ENCODE measurements around the gene PKD2.

DNA sequence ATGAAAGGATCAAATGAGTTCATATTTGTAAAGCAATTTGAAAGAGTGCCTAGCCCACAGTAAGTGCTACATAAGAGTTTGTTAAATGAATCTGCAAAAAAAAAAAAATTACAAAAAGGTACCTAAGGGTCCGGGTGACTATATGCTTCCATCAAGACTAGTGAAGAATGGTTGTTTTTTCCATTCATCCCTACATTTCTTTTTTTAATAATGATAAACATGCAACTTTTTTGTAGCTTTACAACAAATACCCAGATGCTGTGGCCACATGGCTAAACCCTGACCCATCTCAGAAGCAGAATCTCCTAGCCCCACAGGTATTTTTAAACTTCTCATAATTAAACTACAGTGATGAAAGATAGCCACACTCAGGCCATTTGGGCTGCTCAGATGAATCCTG lies 27.6 kb upstream of the PKD2 start:
- TF ChIP-seq, protein P1, sequence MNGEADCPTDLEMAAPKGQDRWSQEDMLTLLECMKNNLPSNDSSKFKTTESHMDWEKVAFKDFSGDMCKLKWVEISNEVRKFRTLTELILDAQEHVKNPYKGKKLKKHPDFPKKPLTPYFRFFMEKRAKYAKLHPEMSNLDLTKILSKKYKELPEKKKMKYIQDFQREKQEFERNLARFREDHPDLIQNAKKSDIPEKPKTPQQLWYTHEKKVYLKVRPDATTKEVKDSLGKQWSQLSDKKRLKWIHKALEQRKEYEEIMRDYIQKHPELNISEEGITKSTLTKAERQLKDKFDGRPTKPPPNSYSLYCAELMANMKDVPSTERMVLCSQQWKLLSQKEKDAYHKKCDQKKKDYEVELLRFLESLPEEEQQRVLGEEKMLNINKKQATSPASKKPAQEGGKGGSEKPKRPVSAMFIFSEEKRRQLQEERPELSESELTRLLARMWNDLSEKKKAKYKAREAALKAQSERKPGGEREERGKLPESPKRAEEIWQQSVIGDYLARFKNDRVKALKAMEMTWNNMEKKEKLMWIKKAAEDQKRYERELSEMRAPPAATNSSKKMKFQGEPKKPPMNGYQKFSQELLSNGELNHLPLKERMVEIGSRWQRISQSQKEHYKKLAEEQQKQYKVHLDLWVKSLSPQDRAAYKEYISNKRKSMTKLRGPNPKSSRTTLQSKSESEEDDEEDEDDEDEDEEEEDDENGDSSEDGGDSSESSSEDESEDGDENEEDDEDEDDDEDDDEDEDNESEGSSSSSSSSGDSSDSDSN (CRISPR knock-in tag; IDR thresholded peaks at IDR 0.05): no peak
- TF ChIP-seq FOSL1 (CRISPR knock-in tag; IDR thresholded peaks at IDR 0.05; ENCODE audit: borderline replicate concordance): no peak
- no peak for TF ChIP-seq SP1 (IDR thresholded peaks at IDR 0.05)
- no peak for TF ChIP-seq SP1 (CRISPR knock-in tag; IDR thresholded peaks at IDR 0.05)
- TF ChIP-seq, protein P2, sequence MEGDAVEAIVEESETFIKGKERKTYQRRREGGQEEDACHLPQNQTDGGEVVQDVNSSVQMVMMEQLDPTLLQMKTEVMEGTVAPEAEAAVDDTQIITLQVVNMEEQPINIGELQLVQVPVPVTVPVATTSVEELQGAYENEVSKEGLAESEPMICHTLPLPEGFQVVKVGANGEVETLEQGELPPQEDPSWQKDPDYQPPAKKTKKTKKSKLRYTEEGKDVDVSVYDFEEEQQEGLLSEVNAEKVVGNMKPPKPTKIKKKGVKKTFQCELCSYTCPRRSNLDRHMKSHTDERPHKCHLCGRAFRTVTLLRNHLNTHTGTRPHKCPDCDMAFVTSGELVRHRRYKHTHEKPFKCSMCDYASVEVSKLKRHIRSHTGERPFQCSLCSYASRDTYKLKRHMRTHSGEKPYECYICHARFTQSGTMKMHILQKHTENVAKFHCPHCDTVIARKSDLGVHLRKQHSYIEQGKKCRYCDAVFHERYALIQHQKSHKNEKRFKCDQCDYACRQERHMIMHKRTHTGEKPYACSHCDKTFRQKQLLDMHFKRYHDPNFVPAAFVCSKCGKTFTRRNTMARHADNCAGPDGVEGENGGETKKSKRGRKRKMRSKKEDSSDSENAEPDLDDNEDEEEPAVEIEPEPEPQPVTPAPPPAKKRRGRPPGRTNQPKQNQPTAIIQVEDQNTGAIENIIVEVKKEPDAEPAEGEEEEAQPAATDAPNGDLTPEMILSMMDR (CRISPR knock-in tag; IDR thresholded peaks at IDR 0.05): no peak
- TF ChIP-seq, protein P3, sequence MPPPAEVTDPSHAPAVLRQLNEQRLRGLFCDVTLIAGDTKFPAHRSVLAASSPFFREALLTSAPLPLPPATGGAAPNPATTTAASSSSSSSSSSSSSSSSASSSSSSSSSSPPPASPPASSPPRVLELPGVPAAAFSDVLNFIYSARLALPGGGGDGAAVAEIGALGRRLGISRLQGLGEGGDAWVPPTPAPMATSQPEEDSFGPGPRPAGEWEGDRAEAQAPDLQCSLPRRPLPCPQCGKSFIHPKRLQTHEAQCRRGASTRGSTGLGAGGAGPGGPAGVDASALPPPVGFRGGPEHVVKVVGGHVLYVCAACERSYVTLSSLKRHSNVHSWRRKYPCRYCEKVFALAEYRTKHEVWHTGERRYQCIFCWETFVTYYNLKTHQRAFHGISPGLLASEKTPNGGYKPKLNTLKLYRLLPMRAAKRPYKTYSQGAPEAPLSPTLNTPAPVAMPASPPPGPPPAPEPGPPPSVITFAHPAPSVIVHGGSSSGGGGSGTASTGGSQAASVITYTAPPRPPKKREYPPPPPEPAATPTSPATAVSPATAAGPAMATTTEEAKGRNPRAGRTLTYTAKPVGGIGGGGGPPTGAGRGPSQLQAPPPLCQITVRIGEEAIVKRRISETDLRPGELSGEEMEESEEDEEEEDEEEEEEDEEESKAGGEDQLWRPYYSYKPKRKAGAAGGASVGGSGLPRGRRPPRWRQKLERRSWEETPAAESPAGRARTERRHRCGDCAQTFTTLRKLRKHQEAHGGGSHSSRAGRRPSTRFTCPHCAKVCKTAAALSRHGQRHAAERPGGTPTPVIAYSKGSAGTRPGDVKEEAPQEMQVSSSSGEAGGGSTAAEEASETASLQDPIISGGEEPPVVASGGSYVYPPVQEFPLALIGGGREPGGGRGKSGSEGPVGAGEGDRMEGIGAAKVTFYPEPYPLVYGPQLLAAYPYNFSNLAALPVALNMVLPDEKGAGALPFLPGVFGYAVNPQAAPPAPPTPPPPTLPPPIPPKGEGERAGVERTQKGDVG (CRISPR knock-in tag; IDR thresholded peaks at IDR 0.05; ENCODE audit: borderline replicate concordance): no peak

Data from HepG2 (cell line).